Skeletal muscle tissue (tissue), 4 donors: ENCODE results near the gene OR13G1. TPM values are rescaled to one million over a fixed set of nuclear protein-coding genes. Genes with fewer than 3 reads are reported as not detected.
"Not testable (repeated sequence)": the region's sequence is repeated elsewhere in the genome, so short reads cannot be mapped to it uniquely, and the experiment has no call there.

ENCODE experiments used
- H3K27ac ChIP-seq: one replicate; pipeline ENCODE4 v1.7.0; 2013; ENCODE audit warnings: mild to moderate bottlenecking, low read depth, low read length, inconsistent platforms
- H3K27me3 ChIP-seq, 3 donors: one replicate each; pipeline ENCODE4 v1.7.0; 2013; ENCODE audit warnings: low read length in 3 of 3; ENCODE audit not compliant: control insufficient read depth in 3 of 3, insufficient read depth in 3 of 3
- H3K36me3 ChIP-seq, 3 donors: one replicate each; pipeline ENCODE4 v1.7.0; 2013; ENCODE audit warnings: low read length in 3 of 3; ENCODE audit not compliant: control insufficient read depth in 3 of 3, insufficient read depth in 3 of 3
- H3K4me1 ChIP-seq, 3 donors: one replicate each; pipeline ENCODE4 v1.7.0; 2013; ENCODE audit warnings: low read length in 3 of 3, mild to moderate bottlenecking in 3 of 3; ENCODE audit not compliant: control insufficient read depth in 3 of 3, insufficient read depth in 3 of 3
- H3K4me3 ChIP-seq, 3 donors: one replicate each; pipeline ENCODE4 v1.7.0; 2013; ENCODE audit warnings: low read length in 3 of 3
- H3K9ac ChIP-seq, 3 donors: one replicate each; pipeline ENCODE4 v1.7.0; 2013; ENCODE audit warnings: low read length in 3 of 3, mild to moderate bottlenecking in 3 of 3, moderate library complexity in 2 of 3, low read depth in 1 of 3
- H3K9me3 ChIP-seq, 3 donors: one replicate each; pipeline ENCODE4 v1.7.0; 2013; ENCODE audit warnings: low read length in 3 of 3; ENCODE audit not compliant: control insufficient read depth in 3 of 3
- total RNA-seq: library from RNA; depleted of rRNA; stranded (reverse); fragments of >200 nt; gene quantifications from one replicate; pipeline ENCODE4 v1.2.3, GENCODE V29; 2014
- donor health status: Osteomylitis.

Gene OR13G1
- not detected for total RNA-seq

DNA sequence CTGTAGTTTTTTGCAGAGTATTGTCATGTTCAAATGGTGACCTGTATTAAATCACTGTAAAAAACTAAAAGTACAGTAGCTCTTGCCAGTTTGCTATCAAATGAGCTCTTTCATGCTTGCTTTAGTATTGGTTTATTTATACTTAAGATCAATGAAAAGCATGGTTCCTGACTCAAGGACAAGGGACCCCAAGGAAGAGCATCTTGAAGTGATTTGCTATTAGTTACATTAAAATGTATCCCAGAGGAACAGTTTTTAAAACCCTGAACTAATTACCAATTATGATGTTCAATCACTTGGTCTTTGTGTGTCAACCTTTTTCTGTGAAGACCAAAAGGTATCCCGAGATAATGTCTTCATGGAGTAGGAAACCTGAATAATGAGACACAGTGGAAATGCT, at the start of gene OR13G1:
Gene OR13G1 (minus strand): TSS at position 101 of the 400 bp plus-strand sequence. CDS start 6,698 bp downstream, outside the sequence.
- H3K27me3 ChIP-seq: no peaks in the 10 kb centered on the region

GRCh38 chr1:247721222-247721621, 41.7 kb upstream of the OR13G1 start:
- Histone ChIP-seq H3K4me1 (no peaks in the 10 kb centered on the region), H3K4me3 (no peak overlapping the region), H3K27ac (no peak overlapping the region), H3K27me3 (no peaks in the 10 kb centered on the region), H3K9ac (no peak overlapping the region), H3K36me3 (no peaks in the 10 kb centered on the region), H3K9me3 (peaks cover 0 to 4% (median 2%) of the 10 kb centered on the region in 3 donors)

More for the DNA sequence above, at the start of gene OR13G1:
- no peak within 1 kb of the TSS for H3K27ac ChIP-seq
- no peaks in the 10 kb centered on the region for H3K36me3 ChIP-seq
- H3K9ac ChIP-seq: no peak within 1 kb of the TSS
- H3K4me1 ChIP-seq: no peaks in the 10 kb centered on the region
- no peaks in the 10 kb centered on the region for H3K9me3 ChIP-seq
- H3K4me3 ChIP-seq: no peak within 1 kb of the TSS

DNA sequence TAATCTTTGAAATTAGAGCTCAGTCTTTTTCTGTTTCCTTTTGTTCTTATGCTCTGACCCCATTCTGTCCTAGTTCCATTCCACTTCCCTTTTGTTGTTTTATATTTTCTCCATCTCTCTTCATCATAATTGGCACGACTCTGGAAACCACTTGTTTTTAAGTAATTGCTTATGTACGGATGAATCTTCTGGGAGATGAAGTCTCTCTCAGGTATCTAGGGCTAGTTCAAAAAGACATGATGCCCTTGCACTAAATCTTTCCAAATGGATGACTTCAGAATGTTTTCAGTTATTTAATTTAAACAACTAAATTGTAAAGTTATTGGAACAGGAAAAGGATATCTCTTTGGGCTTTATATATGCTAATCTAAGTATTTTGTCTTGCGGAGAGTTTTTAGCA, 37.0 kb upstream of the OR13G1 start, which contains the start of gene OR6F1:
Gene OR6F1 (minus strand): TSS at position 101 of the 400 bp plus-strand sequence. CDS start 3,891 bp downstream, outside the sequence.
- no peak within 1 kb of the TSS for H3K4me3 ChIP-seq
- H3K9me3 ChIP-seq: peaks cover 0 to 4% (median 2%) of the 10 kb centered on the region in 3 donors
- no peaks in the 10 kb centered on the region for H3K27me3 ChIP-seq
- no peak within 1 kb of the TSS for H3K9ac ChIP-seq
- no peak within 1 kb of the TSS for H3K27ac ChIP-seq
- no peaks in the 10 kb centered on the region for H3K36me3 ChIP-seq
- H3K4me1 ChIP-seq: no peaks in the 10 kb centered on the region

- Histone ChIP-seq H3K4me1 (no peaks in the 10 kb centered on the region), H3K27me3 (no peaks in the 10 kb centered on the region), H3K9me3 (peaks cover 0 to 2% (median 0%) of the 10 kb centered on the region in 3 donors), H3K36me3 (no peaks in the 10 kb centered on the region), H3K4me3 (no peak overlapping the region), H3K9ac (no peak overlapping the region), H3K27ac (no peak overlapping the region)
Observed at GRCh38 chr1:247713753-247714152, 34.2 kb upstream of the OR13G1 start.

DNA sequence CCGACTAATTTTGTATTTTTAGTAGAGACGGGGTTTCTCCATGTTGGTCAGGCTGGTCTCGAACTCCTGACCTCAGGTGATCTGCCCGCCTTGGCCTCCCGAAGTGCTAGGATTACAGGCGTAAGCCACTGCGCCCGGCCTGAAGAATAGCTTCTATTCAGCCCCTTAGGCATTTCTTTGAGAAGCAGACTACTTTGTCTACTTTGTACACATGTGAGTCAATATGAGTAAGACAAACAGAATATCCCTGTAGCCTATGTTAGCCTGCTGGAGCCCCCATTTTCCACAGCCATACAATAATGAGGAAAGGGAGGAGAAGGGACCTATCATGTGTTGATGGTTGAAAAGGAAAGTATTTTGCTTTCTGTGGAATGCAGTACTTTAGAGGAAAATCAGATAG, 31.1 kb upstream of the OR13G1 start:
- H3K9me3 ChIP-seq, H3K9ac ChIP-seq, H3K4me3 ChIP-seq, H3K4me1 ChIP-seq, H3K36me3 ChIP-seq, H3K27me3 ChIP-seq, H3K27ac ChIP-seq: not testable (repeated sequence)

GRCh38 chr1:247701338-247701737, 21.8 kb upstream of the OR13G1 start:
- Histone ChIP-seq H3K9ac (no peak overlapping the region), H3K27ac (no peak overlapping the region), H3K9me3 (no peaks in the 10 kb centered on the region), H3K36me3 (no peaks in the 10 kb centered on the region), H3K27me3 (no peaks in the 10 kb centered on the region), H3K4me1 (no peaks in the 10 kb centered on the region), H3K4me3 (no peak overlapping the region)

DNA sequence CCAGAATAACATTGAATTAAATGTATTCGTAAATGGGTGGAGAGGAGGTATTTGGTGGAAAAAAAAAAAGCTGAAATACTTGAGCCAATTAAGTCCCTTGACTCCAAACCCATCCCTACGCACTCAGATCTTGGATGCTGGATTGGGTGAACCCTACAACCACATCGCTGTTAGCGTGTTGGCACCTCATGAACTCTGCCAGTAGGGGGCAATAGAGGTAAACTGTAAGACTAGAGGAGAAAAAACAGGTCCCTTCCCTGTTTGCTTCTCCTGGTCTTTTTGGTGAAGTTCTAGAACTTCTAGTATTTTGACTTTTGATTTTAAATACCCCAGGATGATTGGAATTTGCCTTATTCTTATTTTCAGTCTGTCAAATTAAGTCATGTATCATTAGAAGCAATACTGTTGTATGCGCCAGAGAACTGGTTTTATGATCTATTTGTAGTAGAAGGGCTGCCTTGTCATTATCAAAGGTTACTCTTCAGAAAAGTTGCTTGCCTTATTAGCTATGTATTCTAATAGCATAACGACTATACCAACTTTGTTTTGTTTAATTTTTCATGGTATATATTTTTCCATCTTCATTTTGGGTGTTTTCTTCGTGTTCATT, 1.9 kb upstream of the OR13G1 start:
- Histone ChIP-seq H3K9ac (no peak overlapping the region), H3K27ac (no peak overlapping the region), H3K4me1 (no peaks in the 10 kb centered on the region), H3K36me3 (no peaks in the 10 kb centered on the region), H3K4me3 (no peak overlapping the region), H3K27me3 (no peaks in the 10 kb centered on the region), H3K9me3 (no peaks in the 10 kb centered on the region)

DNA sequence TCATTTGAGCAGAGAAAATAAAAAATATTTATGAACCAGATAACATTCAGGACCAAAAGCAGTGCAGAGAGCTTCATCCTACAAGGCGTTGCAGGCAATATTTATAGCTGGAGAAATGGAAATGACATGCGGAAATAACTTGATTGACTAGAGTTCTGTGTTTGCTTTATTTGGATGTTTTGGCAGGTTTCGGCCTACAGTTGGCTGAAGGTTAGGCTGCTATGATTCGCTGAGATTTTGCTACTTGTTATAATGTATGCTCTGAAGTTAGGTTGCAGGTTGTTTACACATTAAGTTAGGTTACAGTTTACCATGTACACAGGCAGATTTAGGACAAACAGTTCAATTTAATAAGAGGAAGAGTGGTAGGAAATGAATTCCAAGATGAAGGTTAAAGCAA, 632 bp upstream of the OR13G1 start:
- H3K4me3 ChIP-seq: no peak overlapping the region
- no peaks in the 10 kb centered on the region for H3K36me3 ChIP-seq
- no peak overlapping the region for H3K27ac ChIP-seq
- H3K4me1 ChIP-seq: no peaks in the 10 kb centered on the region
- H3K9me3 ChIP-seq: no peaks in the 10 kb centered on the region
- no peak overlapping the region for H3K9ac ChIP-seq
- no peaks in the 10 kb centered on the region for H3K27me3 ChIP-seq

GRCh38 chr1:247669225-247669624, 10.3 kb downstream of the OR13G1 start:
- Histone ChIP-seq H3K9ac (no peak overlapping the region), H3K4me1 (no peaks in the 10 kb centered on the region), H3K27ac (no peak overlapping the region), H3K4me3 (no peak overlapping the region), H3K9me3 (no peaks in the 10 kb centered on the region), H3K27me3 (no peaks in the 10 kb centered on the region), H3K36me3 (no peaks in the 10 kb centered on the region)

GRCh38 chr1:247656221-247656875, 23.2 kb downstream of the OR13G1 start:
- Histone ChIP-seq H3K4me3 (no peak overlapping the region), H3K27ac (no peak overlapping the region), H3K36me3 (no peaks in the 10 kb centered on the region), H3K27me3 (no peaks in the 10 kb centered on the region), H3K9ac (no peak overlapping the region), H3K9me3 (no peaks in the 10 kb centered on the region), H3K4me1 (no peaks in the 10 kb centered on the region)
